Stimulated activated CD8-positive, alpha-beta memory T cell treated with anti-CD3 and anti-CD28 coated beads, Interleukin-4, amount 100 ng/mL, for 4 hours (primary cell): Measurements from ENCODE around the gene VIP.
"Not testable (repeated sequence)": the region's sequence is repeated elsewhere in the genome, so short reads cannot be mapped to it uniquely, and the experiment has no call there.

ENCODE experiments used
- DNase-seq, 2 donors: peaks; one replicate each; pipeline ENCODE4 v3.0.0-alpha.2; 2020; ENCODE audit warnings: low read depth in 2 of 2, low spot score in 1 of 2

VIP gene

GRCh38 chr6:152750694-152751093 is at the start of gene VIP:
Gene VIP (plus strand): TSS chr6:152750797. CDS start chr6:152752178, 1,381 bp downstream.
- no peak for DNase-seq

GRCh38 chr6:152701081-152701862 is 49.3 kb upstream of the VIP start:
- no peak for DNase-seq

DNA sequence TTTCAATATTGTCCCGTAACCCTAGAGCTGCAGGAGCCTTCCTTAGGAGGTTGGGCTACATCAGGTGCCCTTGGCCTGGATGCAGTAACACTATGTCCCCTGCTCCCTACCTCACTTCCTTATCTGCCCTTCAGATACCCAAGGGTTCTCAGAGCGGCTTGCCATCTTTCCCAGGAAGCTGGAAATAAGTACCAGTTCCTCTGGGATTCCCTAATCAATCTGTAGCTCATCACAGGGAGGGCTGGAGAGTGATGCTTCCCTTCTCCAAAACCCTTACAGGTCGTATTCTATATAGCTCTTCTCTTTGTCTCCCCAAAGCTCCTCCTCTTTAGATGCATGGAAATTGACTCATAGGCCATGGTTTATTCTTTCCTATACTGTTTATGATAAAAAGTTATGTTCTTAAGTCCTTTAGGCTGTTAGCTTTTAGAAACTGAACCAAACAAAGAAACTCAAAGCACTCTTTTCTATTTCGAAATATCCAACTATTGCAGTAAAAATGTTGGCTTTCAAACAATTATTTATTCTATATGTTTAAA is 48.7 kb upstream of the VIP start:
- no peak for DNase-seq

DNA sequence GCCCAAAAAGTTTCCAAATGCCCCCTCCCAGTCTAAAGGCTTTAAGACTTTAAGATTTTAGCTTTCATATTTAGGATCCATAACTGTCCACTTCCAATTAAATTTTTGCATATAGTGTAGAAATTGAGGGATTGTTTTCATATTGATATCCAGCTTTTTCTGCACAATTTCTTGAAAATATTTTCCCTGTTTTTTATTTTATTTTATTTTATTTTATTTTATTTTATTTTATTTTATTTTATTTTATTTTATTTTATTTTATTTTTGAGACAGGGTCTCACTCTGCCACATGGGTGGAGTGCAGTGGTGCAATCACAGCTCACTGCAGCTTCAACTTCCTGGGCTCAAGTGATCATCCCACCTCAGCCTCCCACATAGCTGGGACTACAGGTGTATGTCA is 46.8 kb upstream of the VIP start:
- DNase-seq: not testable (repeated sequence)

- DNase-seq: no peak
These were observed 45.3 kb upstream of the VIP start for GRCh38 chr6:152705327-152705726.

DNA sequence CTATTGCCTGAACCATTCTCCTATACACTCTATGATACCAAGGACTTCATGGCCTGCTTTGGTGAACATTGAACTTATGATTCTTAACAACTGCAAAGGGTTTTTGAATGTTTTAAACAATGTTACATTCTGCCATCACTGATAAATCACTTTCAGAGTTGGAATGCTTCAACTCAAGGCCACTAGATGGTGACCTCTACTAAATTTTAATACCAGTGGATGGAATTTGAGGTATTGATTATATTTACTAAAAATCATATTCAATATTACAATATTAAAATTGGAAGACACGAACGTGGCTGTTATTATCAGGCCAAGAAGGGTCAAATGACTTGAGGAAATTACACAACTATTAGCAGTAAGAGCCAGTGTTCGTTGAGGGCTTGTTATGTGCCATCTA is 34.3 kb upstream of the VIP start:
- DNase-seq: no peak

DNA sequence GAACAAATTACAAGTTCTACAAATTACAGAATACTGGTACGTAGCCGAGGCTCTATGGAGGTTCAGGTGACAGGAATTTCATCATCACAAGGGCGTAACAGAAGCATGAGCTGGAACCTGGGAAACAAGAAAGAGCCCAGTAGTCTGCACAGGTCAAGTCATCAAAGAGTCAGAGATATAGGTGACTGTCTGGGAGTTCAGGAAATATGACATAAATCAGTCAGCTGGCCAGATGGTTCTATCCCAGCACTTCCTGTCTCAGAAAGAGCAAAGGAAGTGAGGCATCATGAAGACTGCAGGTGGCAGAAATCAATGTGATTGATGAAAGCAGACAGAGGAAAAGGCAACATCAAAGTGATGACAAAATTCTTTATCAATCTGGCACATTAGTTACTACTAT is 29.6 kb upstream of the VIP start:
- no peak for DNase-seq

DNA sequence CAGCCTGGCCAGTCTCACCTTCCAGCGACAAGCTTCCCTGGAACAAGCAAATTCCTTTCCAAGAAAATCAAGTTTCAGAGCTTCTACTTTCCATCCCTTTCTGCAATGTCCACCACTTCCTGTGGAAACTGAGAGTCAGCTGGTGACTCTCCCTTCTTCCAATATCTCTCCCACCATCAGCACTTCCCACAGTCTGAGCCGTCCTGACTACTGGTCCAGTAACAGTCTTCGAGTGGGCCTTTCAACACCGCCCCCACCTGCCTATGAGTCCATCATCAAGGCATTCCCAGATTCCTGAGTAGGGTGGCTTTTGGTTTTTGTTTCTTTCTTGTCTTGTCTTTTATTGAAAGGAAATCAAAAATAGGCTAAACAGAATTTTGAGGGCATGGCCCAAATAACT is 28.6 kb upstream of the VIP start:
- no peak for DNase-seq

DNA sequence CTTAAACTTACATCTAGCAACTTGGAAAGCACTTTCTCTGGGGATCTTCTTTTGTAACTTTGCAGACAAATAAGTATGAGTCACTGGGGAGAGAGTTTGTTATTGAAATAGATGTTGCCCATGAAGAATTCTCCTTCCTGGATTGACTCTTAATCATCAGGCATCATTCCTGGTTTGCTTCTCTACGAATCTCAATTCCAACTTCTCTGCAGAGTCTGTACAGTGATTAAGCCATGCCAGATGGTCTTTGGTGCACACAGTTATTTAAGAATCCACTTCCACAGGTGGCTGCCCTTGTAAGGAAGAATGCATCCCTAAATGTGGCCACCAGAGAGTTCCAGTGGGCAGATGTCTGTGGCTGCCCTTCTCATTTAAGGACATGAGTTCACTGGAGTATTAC is 27.2 kb upstream of the VIP start:
- DNase-seq: no peak

GRCh38 chr6:152726313-152726712 is 24.3 kb upstream of the VIP start:
- DNase-seq: no peak

GRCh38 chr6:152727507-152727906 is 23.1 kb upstream of the VIP start:
- no peak for DNase-seq

GRCh38 chr6:152734630-152735029 is 16.0 kb upstream of the VIP start:
- no peak for DNase-seq

- no peak for DNase-seq
These were observed 13.8 kb upstream of the VIP start for GRCh38 chr6:152736687-152737273.

- no peak for DNase-seq
These were observed 5.0 kb upstream of the VIP start for GRCh38 chr6:152745509-152746171.

DNA sequence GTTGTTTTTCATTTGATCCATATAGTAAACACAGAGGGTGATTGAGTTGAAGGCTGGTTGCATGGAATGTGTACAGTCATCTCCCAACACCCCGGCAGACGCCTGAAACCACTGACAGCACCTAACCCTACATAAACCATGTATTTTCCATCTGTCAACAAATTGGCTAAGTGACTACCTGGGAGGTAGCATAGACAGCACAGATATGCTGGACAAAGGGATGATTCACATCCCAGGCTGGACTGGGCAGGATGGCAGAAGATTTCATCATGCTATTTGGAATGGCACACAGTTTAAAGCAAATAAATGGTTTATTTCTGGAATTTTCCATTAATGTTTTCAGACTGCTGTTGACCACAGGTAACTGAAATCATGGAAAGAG is 4.4 kb upstream of the VIP start:
- no peak for DNase-seq

- no peak for DNase-seq
These were observed 1.8 kb upstream of the VIP start for GRCh38 chr6:152748843-152749242.

DNA sequence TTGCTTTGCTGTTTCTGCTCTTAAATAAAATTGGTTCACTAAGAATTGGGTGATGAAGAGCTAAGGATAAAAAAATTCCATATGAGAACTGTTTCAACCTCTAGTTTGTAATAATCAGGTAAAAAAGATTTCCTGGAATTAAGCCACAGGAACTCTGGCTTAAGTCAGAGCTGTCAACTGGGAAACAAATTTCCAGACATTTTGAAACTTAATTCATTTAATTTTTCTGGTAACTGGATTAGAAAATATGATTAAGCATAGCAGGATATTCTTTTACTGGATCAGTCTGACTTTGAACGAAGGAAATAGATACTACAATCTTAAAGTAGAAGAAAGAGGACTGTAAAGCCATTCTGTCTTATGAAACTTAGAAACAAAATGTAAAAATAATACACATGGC is 1.3 kb upstream of the VIP start:
- DNase-seq: no peak

- no peak for DNase-seq
These were observed 14.7 kb downstream of the VIP start for GRCh38 chr6:152765331-152765730.

DNA sequence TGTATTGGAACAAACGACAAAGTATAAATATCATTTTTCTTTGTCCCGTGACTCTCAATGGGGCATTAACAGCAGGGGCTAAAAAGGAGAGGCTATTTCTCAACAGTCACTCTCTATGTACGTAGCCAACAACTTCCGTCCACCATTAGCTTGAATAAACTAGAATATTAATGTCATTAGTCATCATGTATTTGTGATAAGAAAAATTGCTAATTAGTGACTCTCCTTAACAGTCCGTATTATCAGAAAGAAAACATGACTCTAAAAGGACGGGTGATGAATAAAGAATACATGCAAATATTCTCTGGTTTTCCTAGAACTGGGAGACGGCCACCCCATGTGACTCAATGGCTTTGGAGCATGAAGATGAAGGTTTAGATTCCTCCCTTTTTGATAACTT is 18.6 kb downstream of the VIP start:
- DNase-seq: no peak

DNA sequence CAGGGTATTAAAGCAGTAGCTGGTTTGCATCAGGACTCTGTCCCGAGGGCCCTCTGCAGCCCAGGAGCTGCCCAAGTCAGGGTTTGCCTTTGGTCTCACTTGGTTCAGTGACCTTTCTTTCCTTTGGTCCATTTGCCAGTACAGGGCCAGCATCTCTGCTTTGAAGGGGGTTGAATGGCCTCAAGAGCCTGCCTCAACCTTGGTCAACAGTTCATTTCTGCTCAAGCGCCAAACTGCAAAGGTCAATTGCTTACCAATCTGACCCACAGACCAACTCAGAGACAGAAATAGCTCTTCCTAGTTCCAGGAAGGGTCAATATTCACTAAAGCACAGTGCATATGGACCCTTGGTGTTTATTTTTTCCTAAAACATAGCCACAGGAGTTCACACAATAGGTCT is 19.4 kb downstream of the VIP start:
- DNase-seq: no peak

GRCh38 chr6:152771061-152771687 is 20.6 kb downstream of the VIP start:
- DNase-seq: no peak

GRCh38 chr6:152775428-152775827 is 24.8 kb downstream of the VIP start:
- no peak for DNase-seq
